HTERT RPE-1 (cell line): ENCODE data around the gene SNAPC1.
"Not testable (repeated sequence)": the region's sequence is repeated elsewhere in the genome, so short reads cannot be mapped to it uniquely, and the experiment has no call there.

Experiments
- in situ Hi-C: fragments of 300-500 bp; cut with MboI; formaldehyde crosslinking; loops from 4 replicates; pipeline ENCODE4 v1.14.3; 2020; ENCODE audit warnings: low sequenced_read_pairs

The SNAPC1 gene, protein sequence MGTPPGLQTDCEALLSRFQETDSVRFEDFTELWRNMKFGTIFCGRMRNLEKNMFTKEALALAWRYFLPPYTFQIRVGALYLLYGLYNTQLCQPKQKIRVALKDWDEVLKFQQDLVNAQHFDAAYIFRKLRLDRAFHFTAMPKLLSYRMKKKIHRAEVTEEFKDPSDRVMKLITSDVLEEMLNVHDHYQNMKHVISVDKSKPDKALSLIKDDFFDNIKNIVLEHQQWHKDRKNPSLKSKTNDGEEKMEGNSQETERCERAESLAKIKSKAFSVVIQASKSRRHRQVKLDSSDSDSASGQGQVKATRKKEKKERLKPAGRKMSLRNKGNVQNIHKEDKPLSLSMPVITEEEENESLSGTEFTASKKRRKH

DNA sequence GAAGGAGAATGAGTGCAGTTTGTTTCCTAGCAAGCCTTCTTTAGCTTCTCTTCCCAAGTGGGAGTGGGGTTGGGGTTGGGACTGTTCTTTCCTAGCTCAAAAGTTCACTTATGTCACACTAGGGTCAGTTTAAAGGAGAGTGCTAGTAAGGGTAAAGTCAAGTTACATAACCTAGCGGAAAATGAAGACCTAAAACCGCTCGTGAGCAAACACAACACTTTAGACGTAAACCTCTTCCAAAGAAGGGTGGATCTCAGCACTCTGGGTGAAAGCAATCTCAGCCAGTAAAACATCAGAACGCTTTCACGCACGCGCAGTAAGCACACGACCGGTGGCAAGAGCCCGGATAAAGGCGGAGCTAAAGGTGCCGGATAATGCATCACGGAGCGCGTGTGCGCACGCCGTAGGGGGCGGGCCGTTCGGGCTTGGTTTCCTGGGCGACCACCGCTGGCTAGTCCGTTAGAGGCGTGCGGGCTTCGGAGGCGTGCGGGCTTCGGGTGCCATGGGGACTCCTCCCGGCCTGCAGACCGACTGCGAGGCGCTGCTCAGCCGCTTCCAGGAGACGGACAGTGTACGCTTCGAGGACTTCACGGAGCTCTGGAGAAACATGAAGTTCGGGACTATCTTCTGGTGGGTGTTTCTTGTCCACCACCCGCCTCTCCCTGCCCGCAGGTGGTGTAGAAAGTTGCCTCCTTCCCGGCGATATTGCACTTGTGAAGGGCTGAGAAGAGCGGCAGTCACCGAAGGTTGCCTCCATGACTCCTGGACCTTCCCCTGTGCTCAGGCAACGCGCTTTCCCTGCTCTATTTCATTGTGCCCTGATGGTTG lies at the start of gene SNAPC1:
SNAPC1 (plus strand) TSS at position 462 of the 828 bp plus-strand sequence; CDS start at position 503, 41 bp downstream.
- in situ Hi-C loops: no loop called here

DNA sequence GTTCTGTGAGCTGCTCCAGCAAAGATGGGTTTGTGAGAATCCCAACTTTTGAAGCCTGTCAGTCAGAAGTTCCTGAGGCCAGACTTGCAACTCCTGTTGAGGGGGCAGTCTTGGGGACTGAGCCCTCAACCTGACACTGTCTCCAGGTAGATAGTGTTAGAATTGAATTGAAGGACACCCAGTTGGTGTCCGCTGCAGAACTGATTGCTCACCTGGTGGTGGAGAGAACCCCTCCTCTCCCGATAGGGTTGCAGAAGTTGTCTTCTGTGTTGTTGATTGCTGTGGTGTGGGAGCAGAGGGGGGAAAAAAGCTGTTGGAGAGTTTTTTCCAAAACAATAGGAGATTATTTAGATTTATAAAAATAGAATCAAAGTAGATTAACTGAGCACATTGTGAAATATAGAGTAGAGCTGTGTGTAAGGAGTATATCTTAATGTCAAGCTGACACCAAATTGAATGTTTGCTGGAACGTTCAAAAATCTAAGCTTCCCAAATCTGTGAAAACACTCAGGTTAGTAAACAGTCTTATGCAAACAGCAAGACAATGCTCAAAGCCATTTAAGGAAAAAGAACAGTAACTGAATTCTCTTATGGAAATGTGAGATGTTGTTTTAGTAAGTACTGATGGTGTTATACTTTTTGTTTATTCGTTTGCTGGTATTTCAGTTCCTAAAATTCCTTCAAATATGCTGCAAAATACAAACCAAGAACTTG lies 48.3 kb upstream of the SNAPC1 start:
- in situ Hi-C loops: no loop called here

DNA sequence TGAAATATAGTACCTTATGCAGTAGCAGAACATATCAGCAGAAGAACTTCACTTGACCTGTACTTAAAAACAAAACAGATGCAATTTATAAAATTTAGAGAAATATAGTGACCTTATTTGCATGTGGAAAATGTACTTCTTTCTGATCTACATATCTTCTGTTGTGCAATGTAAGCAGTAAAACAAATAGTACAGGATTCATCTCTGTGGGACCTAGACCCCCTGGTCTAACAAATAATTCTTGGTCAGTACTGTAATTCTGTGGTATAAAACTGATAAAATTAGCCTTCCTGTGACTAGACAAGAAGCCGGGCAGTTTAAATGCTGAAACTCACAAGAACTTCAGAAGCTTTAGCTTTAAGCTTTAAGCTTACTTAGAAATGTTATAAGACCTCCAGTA lies 45.3 kb upstream of the SNAPC1 start:
- in situ Hi-C loops: no loop called here

DNA sequence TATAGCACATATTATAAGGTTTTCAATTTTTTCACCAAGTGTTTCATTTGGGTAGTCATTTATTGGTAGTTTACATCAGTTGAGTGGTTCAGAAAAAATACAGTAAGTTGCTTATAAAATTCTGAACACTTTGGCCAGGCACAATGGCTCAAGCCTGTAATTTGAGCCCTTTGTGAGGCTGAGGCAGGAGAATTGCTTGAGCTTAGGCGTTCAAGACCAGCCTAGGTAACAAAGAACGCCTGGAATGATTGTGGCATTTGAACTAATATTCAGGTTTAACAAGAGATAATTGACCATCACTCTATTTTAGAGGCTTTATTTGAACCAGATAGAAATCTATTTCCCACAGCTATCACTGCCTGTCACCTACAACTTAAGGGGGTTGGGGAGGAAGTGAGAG lies 44.2 kb upstream of the SNAPC1 start:
- in situ Hi-C loops: no loop called here

DNA sequence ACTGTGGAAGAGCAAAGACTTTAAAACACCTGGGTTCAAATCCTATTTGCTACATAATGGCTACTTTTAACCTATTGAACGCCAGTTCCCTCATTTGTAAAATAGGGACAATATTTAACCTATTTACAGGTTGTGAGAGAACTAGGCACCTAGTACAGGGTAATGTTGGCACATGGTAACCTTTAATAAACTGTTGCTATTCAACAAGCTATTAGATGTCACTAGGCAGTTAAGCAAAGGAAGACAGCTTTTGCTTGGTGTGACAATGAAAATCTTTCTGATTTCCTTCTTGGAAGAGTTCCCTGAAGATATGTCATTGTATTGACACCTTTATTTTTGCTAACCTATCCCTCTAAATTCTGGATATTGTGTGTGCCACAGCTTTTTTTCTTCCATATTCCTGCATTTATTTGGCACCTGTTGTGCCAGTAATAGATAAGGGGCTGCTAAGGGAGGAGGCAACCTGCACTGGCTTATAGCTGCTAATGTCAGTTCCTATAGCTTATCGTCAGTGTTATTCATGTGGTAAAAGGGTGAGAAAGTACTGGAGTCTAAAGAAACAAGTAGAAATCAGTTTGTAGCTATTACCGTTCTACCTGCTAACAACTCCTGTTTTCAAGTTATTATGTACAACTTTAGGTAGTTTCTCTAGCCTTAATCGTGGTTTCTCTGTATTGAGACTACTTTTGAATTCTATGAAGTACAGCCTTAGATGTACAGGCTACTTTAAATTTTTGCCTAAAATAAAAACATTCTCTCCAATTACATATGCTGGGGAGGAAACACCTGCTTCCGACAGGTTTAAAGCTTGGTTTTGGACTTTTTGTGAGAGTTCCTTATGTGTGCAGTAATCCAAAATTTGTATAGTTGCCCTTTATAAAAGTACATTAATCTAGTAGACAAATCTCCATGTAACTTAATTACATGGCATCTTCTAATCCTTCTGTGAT lies 42.6 kb upstream of the SNAPC1 start:
- in situ Hi-C loops: no loop called here

DNA sequence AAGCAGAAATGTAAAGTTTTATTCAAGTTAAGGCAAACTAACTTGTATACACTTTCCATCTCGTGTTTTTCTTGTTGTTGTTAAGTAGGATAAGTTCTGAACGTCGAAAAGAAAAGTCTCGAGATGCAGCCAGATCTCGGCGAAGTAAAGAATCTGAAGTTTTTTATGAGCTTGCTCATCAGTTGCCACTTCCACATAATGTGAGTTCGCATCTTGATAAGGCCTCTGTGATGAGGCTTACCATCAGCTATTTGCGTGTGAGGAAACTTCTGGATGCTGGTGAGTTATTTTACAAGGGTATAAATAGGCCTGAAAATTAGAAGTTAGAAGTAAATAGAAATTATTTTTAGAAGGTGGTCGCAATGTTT lies 41.9 kb upstream of the SNAPC1 start:
- in situ Hi-C loops: no loop called here

DNA sequence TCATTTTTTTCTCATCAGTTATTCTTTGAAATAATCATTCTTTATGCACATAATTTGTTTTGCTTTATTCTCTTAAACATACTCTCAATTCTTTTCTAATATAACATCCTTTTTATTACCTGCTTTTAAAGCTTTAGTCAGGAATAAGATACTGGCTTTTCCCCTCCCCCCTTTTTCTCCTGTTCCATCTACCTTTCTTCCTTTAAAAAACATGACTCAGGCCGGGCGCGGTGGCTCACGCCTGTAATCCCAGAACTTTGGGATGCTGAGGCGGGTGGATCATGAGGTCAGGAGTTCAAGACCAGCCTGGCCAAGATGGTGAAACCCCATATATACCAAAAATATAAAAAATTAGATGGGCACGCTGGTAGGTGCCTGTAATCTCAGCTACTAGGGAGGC lies 41.5 kb upstream of the SNAPC1 start:
- in situ Hi-C loops: no loop called here

DNA sequence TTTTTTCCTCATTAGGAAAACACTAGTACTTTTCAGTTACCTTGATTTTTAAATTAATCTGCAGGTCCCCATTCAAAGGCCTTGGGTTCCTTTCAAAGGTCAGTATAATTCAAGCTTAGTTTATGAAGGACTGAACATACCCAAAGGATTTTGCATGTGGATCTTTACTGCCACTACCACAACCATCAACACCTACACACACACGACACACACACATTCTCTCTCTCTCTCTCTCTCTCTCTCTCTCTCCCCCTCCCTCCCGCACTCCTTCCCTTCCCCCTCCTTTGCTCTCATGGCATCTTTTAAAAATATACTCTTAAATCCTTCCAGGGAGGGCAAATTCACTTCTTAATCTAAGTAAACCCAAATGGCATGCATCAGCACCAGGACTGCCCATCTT lies 38.1 kb upstream of the SNAPC1 start:
- in situ Hi-C loops: no loop called here

DNA sequence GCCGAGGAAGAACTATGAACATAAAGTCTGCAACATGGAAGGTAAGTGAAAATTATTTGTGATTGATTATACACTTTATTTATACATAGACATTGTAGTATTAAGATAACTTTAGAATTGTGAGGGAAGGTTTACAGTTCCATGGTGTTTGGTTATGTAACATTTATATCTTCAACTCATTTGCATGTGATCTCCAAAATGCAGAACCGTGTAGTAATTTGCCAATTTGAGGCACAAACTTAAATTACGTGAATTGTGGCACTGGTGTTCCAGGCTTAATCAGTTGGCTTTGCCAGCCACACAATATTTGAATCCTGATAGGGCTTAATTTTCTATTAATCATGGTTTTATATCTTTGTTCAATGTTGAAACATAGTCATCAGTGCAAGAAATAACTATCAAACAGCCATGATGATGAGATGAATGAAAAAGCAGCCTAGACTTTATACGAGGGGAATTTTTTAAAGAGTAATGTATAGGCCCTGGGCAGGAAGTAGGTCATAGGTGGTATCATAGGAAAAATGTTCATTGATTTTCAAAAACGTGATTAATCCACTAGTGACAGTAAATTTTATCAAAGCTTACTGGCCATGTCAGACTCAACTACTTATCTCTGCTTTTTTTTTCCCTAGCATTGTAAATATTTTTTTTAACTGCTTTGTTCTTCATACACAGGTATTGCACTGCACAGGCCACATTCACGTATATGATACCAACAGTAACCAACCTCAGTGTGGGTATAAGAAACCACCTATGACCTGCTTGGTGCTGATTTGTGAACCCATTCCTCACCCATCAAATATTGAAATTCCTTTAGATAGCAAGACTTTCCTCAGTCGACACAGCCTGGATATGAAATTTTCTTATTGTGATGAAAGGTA lies 35.2 kb upstream of the SNAPC1 start:
- in situ Hi-C loops: no loop called here

DNA sequence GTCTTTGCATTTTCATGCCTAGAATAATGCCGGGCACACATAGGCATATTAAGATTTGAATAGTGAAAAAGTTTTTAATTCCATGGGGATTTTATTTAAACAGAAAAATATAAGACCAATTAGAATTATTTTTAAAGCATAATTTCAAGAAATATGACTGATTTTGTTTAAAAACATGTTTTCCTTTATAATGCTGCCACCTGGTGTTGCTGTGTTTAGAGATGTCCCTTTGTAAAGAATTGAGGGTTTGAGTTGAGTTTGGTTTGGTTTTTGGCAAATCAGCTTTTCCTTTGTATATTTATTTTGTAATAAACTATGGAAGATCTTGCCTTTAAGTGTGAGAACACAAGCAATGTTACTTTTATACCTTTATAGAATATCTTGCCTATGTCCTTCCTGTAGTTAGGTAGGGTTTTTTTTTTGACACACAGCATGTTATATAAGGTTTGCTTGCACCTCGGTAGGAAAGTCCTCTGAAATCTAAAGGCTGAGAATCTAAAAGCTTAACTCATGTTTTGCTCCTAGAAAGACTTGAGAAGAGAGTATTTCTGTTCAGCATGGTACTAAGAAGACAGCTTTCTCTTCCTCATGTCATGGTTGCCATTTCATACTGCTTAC lies 31.4 kb upstream of the SNAPC1 start:
- in situ Hi-C loops: no loop called here

DNA sequence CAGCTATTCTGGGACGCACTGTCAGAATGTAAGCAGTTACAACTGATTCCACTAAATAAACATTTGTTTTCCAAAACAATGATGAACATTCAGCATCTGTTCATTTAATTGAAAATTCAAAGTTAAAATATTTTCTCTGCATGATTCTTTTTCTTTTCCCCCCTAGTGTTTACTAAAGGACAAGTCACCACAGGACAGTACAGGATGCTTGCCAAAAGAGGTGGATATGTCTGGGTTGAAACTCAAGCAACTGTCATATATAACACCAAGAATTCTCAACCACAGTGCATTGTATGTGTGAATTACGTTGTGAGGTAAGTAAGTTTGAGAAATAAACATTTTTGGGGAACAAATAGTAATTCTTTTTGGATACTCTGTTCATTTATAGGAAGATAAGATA lies 28.2 kb upstream of the SNAPC1 start:
- in situ Hi-C loops: no loop called here

DNA sequence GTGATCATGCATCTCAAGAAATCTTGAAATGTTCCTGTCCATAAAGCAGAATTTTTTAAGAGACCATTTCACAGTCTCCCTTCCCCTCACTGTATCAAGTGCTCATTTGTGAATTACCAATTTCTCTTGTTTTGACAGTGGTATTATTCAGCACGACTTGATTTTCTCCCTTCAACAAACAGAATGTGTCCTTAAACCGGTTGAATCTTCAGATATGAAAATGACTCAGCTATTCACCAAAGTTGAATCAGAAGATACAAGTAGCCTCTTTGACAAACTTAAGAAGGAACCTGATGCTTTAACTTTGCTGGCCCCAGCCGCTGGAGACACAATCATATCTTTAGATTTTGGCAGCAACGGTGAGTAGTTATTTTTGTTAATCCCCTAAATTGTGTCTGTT lies 25.5 kb upstream of the SNAPC1 start:
- in situ Hi-C loops: no loop called here

DNA sequence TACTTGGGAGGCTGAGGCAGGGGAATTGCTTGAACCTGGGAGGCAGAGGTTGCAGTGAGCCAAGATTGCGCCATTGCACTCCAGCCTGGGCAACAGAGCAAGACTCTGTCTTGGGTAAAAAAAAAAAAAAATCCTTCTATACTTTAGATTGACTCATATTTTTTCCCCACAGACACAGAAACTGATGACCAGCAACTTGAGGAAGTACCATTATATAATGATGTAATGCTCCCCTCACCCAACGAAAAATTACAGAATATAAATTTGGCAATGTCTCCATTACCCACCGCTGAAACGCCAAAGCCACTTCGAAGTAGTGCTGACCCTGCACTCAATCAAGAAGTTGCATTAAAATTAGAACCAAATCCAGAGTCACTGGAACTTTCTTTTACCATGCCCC lies 24.3 kb upstream of the SNAPC1 start:
- in situ Hi-C loops: no loop called here

DNA sequence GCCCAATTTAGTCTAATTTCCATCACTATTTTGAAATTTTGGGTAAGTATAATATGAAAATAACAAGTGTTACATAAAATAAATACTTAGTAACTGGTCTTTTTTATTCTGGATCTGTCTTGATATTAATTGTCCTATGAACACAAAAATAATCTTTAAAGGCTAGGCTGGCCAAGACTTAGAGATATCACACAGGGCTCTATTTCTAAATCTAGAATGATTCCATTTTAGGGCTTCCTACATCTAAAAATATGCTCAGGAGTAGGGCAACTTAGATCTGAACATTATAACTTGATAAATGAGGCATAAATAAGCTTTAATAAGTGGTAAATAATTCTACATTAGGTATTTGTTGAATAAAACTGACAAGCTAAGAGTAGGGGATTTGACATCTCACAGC lies 23.1 kb upstream of the SNAPC1 start:
- in situ Hi-C loops: no loop called here

DNA sequence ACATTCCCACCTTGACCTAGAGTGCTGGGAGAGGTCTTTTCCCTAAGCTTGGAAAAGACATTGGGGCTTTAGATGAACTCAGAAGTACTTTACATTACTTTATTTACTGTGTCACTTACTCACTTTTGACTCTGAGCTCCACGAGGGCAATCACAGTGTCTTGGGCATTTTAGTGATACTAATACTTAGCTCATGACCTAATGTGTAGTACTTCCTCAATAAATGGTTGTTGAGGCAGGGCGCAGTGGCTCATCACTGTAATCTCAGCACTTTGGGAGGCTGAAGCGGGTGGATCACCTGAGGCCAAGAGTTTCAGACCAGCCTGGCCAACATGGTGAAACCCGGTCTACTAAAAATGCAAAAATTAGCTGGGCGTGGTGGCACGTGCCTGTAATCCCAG lies 19.8 kb upstream of the SNAPC1 start:
- in situ Hi-C loops: no loop called here

DNA sequence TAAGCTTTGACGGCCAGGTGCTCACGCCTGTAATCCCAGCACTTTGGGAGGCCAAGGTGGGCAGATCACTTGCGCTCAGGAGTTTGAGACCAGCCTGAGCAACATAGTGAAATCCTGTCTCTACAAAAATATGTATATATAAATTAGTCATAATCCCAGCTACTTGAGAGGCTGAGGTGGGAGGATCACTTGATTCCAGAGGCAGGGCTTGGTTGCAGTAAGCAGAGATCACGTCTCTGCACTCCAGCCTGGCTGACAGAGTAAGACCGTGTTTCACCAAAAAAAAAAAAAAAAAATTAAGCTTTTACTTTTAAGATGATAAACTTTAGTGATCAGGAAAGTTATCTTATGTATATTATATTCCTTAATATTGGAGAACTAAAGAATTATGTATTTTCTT lies 18.0 kb upstream of the SNAPC1 start:
- in situ Hi-C loops: no loop called here

DNA sequence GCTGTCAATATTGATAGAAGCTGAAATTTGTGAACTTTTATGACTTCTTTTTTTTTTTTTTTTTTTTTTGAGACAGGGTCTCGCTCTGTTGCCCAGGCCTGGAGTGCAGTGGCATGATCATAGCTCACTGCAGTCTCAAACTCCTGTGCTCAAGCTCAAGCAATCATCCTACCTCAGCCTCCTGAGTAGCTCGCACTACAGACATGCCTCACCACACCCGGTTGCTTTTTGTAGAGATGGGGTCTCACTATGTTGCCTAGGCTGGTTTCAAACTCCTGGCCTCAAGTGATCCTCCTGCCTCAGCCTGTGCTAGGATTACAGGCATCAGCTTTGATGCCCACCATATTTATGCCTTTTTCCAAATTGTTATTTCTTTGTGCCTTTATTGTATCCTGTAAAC lies 15.9 kb upstream of the SNAPC1 start:
- in situ Hi-C loops: not testable (repeated sequence)

DNA sequence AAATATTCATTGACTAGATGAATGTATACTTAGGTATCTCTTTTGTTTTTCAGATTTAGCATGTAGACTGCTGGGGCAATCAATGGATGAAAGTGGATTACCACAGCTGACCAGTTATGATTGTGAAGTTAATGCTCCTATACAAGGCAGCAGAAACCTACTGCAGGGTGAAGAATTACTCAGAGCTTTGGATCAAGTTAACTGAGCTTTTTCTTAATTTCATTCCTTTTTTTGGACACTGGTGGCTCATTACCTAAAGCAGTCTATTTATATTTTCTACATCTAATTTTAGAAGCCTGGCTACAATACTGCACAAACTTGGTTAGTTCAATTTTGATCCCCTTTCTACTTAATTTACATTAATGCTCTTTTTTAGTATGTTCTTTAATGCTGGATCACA lies 15.3 kb upstream of the SNAPC1 start:
- in situ Hi-C loops: no loop called here

DNA sequence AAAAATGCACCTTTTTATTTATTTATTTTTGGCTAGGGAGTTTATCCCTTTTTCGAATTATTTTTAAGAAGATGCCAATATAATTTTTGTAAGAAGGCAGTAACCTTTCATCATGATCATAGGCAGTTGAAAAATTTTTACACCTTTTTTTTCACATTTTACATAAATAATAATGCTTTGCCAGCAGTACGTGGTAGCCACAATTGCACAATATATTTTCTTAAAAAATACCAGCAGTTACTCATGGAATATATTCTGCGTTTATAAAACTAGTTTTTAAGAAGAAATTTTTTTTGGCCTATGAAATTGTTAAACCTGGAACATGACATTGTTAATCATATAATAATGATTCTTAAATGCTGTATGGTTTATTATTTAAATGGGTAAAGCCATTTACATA lies 14.9 kb upstream of the SNAPC1 start:
- in situ Hi-C loops: no loop called here
